ENCODE data around the gene DIS3L2.

The DIS3L2 gene

GRCh38 chr2:231955758-231956472, 5.6 kb upstream of the DIS3L2 start:
- DNase-seq (ENCODE audit: low spot score) = no peak

- no peak for DNase-seq (ENCODE audit: low spot score)
Observed at GRCh38 chr2:231957913-231958763, 3.4 kb upstream of the DIS3L2 start.

- no peak for DNase-seq (ENCODE audit: low spot score)
Observed at GRCh38 chr2:231960810-231961348, 634 bp upstream of the DIS3L2 start.

- no peak for DNase-seq (ENCODE audit: low spot score)
Observed at GRCh38 chr2:231965102-231965501, 3.6 kb downstream of the DIS3L2 start.

DNA sequence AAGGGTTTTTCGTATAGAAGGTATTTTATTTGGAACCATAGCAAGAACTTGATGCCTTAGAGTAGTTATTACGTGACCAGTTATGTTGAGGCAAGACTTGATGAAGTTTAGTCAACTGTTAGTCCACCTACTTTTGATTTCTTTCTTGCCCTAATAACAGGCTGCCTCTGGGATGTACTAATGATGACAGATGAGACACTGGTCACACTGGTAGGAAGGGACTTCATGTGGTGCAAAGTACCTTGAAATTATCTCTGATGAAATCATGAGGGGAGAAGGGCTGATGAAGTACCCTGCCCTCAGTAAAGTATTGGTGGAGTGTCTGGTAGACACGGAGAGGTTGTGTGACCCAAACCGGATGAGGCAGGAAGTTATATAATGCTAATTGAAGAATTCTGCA, 5.4 kb downstream of the DIS3L2 start:
- no peak for DNase-seq (ENCODE audit: low spot score)

DNA sequence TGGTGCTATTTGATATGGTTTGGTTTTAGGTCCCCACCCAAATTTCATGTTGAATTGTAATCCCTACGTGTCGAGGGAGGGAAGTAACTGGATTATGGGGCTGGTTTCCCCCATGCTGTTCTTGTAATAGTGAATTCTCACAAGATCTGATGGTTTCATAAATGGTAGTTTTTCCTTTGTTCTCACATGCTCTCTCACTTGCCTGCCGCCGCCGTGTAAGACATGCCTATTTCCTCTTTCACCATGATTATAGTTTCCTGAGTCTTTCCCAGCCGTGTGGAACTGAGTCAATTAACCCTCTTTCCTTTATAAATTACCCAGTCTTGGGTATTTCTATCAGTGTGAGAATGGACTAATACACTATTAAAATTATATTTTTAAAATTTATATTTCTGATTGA, 7.3 kb downstream of the DIS3L2 start:
- no peak for DNase-seq (ENCODE audit: low spot score)

DNA sequence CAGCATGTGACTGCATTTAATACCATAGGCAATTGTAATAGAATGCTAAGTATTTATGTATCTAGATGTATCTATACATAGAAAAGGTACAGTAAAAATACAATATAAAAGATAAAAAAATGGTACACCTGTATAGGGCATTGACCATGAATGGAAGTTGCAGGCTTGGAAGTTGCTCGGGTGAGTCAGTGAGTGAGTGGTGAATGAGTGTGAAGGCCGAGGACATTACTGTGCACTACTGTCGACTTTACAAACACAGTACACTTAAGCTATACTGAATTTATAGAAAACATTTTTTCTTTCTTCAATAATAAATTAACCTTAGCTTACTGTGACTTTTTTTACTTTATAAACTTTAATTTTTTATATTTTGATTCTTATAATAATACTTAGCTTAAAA, 8.9 kb downstream of the DIS3L2 start:
- DNase-seq (ENCODE audit: low spot score) = no peak

- DNase-seq (ENCODE audit: low spot score) = no peak
Observed at GRCh38 chr2:231975001-231975400, 13.5 kb downstream of the DIS3L2 start.

DNA sequence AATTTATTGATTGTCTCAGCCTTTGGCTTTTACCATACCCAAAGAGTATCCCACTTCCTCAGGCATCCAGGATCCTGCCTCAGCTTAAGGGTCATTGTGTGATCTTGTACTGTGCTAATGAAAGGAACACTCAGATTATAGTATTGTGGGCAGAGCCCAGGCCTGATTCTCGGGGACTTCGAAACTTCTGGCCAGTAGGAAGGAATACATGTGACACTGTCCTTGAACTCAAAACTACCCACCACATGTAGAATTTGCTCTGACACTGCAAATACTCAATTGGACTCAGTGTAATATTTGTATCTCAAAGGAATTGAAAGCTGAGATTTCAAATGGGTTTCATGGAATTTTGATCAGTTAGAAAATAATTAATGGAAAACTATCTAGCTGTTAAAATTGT, 15.9 kb downstream of the DIS3L2 start:
- no peak for DNase-seq (ENCODE audit: low spot score)

DNA sequence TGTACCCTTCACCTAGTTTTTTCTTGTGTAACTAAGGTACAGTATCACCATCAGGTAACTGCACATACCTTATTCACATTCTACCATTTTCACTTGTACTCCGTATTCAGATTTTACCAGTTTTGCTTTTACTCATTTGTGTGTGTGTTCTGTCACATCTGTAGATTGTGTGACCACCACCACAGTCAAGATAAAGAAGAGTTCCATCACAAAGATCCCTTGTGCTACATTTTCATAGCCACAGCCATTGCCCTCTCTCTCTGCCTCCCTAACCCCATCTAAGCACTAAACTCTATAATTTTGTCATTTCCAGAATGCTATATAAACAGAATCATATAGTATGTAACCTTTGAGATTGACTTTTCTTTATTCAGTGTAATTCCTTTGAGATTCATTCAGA, 23.5 kb downstream of the DIS3L2 start:
- no peak for DNase-seq (ENCODE audit: low spot score)

GRCh38 chr2:231985823-231986261, 24.3 kb downstream of the DIS3L2 start:
- DNase-seq (ENCODE audit: low spot score) = no peak

- peak; percentile 13 for DNase-seq (ENCODE audit: low spot score)
Observed at GRCh38 chr2:231987124-231987727, 25.7 kb downstream of the DIS3L2 start.

DNA sequence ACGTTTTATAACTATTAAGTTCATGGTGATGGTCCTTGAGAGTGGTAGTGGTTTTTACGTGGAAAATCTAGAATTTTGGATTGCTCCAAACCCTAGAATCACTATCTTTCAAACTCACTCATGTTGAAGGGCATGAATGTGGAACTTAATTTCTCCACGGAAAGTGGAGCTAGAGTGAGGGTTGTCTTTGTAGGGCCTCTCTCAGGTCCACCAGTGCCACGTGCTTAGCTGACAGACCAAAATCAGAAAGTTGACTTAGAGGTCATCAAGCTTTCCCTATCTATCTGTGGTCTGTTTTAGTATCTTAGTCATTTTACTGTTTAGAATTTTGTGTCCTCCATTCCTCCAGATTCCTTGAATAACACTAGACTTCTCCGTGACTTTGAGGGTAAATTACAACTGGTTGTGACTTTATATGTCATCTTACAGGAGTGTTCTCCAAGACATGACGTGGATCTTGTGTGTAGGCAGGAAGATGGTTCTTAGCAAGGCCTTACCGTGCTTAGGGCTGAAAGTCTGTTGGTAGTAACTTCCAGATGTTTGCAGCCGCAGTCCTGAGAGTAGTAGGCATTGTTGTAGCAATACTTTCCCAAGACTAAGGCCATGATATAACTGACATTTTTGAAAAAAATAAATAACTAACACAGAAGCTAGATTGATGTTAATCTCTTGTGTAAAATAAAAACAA, 26.8 kb downstream of the DIS3L2 start:
- DNase-seq (ENCODE audit: low spot score) = no peak

DNA sequence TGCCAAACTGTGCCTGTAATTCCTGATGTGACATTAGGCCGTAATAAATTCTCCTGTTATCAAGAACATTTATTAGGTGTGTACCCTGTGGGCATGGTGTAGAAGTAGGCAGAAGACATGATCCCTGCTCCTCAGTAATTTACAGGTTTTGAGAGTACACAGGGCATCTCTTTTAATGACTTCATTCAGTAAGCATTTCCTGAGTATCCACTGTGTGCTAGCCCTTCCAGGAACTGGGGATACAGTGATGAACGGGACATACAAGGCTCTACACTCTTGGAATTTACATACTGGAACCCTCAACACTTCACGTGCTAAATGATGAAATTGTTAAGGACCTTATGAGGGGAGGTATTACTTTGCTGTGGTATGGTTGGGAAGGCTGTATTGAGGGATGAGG, 30.2 kb downstream of the DIS3L2 start:
- no peak for DNase-seq (ENCODE audit: low spot score)

DNA sequence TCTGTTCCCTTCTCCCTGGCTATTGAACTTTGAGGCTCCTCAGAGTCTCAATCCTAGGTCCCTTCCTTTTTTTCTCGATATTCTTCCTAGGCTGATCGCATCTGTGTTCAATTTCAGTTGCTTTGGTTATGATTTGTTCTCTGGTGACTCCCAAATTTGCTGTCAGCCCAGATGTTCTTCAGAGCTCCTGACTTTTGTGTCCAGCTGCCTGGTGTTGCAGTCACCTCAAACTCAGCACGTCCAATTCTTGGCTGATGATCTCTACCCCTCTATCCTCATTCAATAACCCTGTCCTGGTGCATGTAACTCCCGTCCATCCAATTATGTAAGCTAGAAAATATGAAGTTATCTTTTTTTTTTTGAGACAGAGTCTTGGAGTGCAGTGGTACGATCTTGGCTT, 31.4 kb downstream of the DIS3L2 start:
- no peak for DNase-seq (ENCODE audit: low spot score)

- DNase-seq (ENCODE audit: low spot score) = no peak
Observed at GRCh38 chr2:231996797-231997540, 35.5 kb downstream of the DIS3L2 start.

DNA sequence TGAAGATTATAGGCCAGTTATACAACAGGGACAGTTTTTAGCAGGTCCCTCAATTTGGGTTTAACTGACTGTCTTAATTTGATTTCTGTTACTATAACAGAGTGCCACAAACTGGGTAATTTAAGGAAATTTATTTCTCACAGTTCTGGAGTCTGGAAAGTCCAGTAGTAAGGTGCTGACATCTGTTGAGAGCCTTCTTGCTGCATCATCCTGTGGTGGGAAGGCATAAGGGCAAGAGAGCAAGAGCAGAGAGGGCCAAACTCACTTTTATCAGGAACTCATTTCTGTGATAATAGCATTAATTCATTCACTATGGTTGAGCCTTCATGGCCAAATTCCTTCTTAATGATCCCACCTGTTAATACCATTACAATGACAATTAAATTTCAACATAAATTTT, 36.5 kb downstream of the DIS3L2 start:
- no peak for DNase-seq (ENCODE audit: low spot score)

DNA sequence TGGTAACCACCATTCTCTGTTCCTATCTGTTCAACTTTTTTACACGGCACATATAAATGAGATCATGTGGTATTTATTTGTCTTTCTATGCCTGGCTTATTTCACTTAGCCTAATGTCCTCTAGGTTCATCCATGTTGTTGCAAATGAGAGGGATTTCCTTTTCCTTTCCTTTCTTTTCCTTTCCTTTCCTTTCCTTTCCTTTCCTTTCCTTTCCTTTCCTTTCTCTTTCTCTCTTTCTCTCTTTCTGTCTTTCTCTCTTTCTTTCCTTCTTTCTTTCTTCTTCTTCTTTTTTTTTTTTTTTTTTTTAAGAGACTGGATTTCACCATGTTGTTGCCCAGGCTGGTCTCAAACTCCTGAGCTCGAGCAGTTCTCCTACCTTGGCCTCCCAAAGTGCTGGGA, 38.9 kb downstream of the DIS3L2 start:
- DNase-seq (ENCODE audit: low spot score) = no peak

DNA sequence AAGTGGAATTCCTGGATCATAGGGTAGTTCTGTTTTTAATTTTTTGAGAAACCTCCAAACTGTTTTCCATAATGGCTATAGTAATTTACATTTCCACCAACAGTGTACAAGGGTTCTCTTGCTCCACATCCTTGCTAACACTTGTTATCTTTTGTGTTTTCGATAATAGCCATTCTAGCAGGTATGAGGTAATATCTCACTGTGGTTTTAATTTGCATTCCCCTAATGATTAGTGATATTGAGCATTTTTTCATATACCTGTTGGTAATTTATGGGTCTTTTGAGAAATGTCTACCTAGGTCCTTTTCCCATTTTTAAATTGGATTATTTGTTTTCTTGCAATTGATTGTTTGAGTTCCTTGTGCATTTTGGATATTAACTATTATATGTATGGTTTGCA, 39.6 kb downstream of the DIS3L2 start:
- no peak for DNase-seq (ENCODE audit: low spot score)

- no peak for DNase-seq (ENCODE audit: low spot score)
Observed at GRCh38 chr2:232006253-232006652, 44.7 kb downstream of the DIS3L2 start.

DNA sequence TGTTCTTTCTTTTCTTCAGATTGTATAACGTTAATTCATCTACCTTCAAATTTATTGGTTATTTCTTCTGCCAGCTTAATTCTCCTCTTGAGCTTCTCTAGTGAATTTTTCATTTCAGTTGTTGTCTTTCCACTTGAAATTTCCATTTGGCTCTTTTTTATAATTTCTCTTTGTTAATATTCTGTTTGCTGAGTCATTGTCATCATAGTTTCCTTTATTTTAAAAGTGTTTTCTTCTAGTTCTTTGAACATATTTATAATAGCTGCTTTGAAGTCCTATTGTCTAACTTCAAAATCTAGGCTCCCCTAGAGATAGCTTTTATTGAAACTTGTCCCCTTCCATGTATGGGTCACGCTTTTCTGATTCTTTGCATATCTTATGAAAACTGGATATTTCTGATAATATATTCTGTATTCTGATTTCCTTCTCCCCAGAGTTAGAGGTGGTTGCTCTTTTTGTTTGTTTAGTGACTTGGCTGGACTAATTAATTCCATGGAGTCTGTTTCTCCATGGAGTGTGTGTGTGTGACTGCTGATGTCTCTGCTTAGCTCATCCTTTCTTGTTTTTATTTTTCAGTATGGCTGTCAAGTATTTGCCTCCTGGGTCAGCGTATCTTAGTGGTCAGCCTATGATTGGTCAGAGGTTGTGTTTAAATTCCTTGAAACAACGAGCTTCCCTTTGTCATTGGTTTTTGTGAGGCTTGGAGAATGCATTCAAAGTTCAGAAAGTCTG, 47.6 kb downstream of the DIS3L2 start:
- no peak for DNase-seq (ENCODE audit: low spot score)

Measured in HuH-7 (cell line).